Osteocyte (in vitro differentiated cells): ENCODE results near the gene HSF2. TPM values are rescaled to one million over a fixed set of nuclear protein-coding genes. Genes with fewer than 3 reads are reported as not detected.

Experiments
- DNase-seq: peaks from one replicate; pipeline ENCODE4 v3.0.0; 2021; ENCODE audit warnings: mixed read lengths; ENCODE audit not compliant: unreplicated experiment; ENCODE audit errors: extremely low spot score
- H3K27ac Mint-ChIP-seq: one replicate; pipeline ENCODE4 v1.8.0; 2021; ENCODE audit warnings: mild to moderate bottlenecking, mixed read lengths; ENCODE audit not compliant: unreplicated experiment
- H3K27me3 Mint-ChIP-seq: one replicate; pipeline ENCODE4 v1.8.0; 2021; ENCODE audit warnings: mixed read lengths; ENCODE audit not compliant: unreplicated experiment
- H3K36me3 Mint-ChIP-seq: one replicate; pipeline ENCODE4 v1.8.0; 2021; ENCODE audit warnings: mixed read lengths; ENCODE audit not compliant: unreplicated experiment
- H3K4me1 Mint-ChIP-seq: one replicate; pipeline ENCODE4 v1.8.0; 2021; ENCODE audit warnings: mixed read lengths; ENCODE audit not compliant: unreplicated experiment
- H3K4me3 Mint-ChIP-seq: one replicate; pipeline ENCODE4 v1.8.0; 2021; ENCODE audit warnings: mild to moderate bottlenecking, moderate library complexity, mixed read lengths; ENCODE audit not compliant: unreplicated experiment
- H3K9me3 Mint-ChIP-seq: one replicate; pipeline ENCODE4 v1.8.0; 2021; ENCODE audit warnings: mixed read lengths; ENCODE audit not compliant: unreplicated experiment
- total RNA-seq: library from RNA; stranded (reverse); gene quantifications from 2 replicates; pipeline ENCODE4 v1.2.1, GENCODE V29; 2021
- TF ChIP-seq, protein P1 (sequence below): fragments of 200-600 bp; sonication (generic); IDR thresholded peaks from 2 replicates; pipeline ENCODE4 v1.5.0; 2021; ENCODE audit warnings: antibody characterized with exemption, mild to moderate bottlenecking, moderate library complexity

The HSF2 gene
- total RNA-seq, 1 donor from 2014 or later = 15.5 TPM

DNA sequence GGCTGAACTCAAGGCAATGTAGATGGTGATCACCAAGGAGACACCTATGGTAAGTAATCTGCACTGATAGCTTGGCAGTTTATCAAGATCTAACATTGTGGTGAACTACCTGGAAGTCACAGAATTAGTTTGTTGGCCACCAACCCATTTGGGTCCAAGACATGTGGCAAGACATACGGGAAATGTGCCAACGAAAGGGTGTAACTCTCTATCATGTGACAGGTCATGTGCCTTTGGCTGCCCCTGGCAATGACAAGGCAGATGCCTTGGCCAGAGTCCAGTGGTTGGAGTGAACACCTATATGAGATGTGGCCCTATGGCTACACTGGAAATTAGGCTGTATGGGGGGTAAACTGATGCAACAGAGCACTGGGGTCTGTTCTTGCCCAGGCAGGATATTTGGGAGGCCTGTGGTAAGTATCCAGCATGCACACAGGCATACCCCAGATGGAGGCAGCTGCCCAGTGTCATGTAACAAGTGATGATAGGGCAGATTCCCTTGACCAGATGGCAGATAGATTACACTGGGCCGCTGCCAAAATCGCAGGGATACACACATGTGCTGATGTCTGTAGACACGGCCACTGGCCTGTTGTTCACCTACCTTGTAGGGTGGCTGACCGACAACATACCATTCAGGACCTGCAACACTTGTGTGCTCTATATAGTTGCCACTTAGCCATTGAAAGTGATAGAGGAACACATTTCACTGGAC lies 35.5 kb upstream of the HSF2 start:
- no peaks in the 10 kb centered on the region for H3K36me3 Mint-ChIP-seq

DNA sequence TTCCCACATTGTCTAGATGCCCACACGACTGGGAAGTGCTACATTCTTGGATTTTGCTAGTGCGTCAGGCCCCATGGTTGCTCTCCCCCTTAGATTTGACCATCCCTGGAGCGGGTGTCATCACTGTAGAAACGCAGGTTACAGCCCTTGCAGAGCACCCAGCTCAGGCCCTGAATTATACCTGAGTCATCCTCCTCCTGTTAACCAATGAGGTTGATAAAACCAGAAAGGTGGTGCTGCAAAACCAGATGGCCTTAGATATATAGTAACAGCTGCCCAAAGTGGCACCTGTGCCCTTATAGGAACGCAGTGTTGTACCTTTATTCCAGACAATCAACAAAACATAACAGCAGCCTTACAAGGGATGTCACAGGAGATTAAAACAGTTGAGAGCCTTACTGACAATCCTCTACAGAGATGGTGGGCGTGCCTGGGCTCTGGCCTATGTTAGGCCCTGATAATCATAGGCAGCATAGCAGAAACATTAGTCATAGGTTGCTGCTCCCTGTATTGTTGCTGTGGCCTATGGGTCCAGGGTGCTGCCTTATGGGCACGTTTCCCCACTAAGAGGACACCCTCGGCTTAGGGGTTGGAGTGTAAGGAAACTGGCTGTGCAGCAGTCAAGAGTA lies 33.6 kb upstream of the HSF2 start:
- Mint-ChIP-seq H3K27me3 (peaks cover 21% of the 10 kb centered on the region), H3K4me1 (no peaks in the 10 kb centered on the region), H3K4me3 (no peak overlapping the region), H3K36me3 (no peaks in the 10 kb centered on the region), H3K27ac (no peak overlapping the region), H3K9me3 (no peaks in the 10 kb centered on the region)
- no peak for DNase-seq
- TF ChIP-seq, protein P1, sequence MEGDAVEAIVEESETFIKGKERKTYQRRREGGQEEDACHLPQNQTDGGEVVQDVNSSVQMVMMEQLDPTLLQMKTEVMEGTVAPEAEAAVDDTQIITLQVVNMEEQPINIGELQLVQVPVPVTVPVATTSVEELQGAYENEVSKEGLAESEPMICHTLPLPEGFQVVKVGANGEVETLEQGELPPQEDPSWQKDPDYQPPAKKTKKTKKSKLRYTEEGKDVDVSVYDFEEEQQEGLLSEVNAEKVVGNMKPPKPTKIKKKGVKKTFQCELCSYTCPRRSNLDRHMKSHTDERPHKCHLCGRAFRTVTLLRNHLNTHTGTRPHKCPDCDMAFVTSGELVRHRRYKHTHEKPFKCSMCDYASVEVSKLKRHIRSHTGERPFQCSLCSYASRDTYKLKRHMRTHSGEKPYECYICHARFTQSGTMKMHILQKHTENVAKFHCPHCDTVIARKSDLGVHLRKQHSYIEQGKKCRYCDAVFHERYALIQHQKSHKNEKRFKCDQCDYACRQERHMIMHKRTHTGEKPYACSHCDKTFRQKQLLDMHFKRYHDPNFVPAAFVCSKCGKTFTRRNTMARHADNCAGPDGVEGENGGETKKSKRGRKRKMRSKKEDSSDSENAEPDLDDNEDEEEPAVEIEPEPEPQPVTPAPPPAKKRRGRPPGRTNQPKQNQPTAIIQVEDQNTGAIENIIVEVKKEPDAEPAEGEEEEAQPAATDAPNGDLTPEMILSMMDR = no peak

More for the DNA sequence above, 35.5 kb upstream of the HSF2 start:
- TF ChIP-seq, protein P1 = no peak
- H3K9me3 Mint-ChIP-seq = no peaks in the 10 kb centered on the region
- DNase-seq = no peak
- no peaks in the 10 kb centered on the region for H3K4me1 Mint-ChIP-seq
- no peak overlapping the region for H3K27ac Mint-ChIP-seq
- H3K4me3 Mint-ChIP-seq = no peak overlapping the region
- H3K27me3 Mint-ChIP-seq = peaks cover 20% of the 10 kb centered on the region

DNA sequence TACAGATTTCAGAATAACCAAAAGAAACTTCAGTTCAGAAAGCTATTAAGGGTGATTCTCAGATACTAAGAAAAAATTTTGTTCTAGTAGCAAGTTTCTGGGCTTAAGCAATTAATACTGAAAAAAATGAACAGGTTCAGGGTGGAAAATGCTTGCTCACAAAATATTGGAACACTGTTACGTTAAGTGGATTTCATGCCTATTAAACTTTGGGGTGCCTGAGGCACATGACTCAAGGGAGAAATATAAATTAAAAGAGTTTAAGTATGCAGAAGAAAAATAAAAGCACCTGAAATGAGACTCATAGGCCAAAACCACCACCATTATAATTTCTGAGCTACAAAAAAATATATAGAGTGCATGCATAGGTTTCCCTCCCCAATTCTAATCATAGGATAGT lies 32.3 kb upstream of the HSF2 start:
- Mint-ChIP-seq H3K4me3 (no peak overlapping the region), H3K9me3 (no peaks in the 10 kb centered on the region), H3K4me1 (no peaks in the 10 kb centered on the region), H3K27ac (no peak overlapping the region), H3K27me3 (peaks cover 28% of the 10 kb centered on the region), H3K36me3 (no peaks in the 10 kb centered on the region)
- DNase-seq = no peak
- TF ChIP-seq, protein P1 = no peak

DNA sequence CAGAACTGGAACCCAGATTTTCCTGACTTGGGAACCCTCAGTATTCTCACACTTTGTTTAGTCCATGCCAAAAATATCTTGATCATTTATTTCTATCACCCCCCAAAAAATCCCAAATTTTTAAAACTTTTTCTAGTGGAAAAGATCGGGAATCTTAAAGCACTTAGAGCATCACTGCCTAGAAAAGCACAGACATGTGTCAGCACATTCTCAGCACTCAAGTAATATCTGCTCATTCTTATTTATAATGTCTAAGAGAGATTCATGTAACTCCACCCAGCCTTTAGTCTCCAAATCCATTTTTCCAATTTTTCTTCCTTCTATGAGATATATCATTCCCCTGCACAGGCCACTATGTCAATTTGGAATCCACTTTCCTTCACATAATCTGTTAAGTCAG lies 29.9 kb upstream of the HSF2 start:
- Mint-ChIP-seq H3K9me3 (no peaks in the 10 kb centered on the region), H3K36me3 (no peaks in the 10 kb centered on the region), H3K27me3 (peaks cover 43% of the 10 kb centered on the region), H3K4me1 (no peaks in the 10 kb centered on the region), H3K27ac (no peak overlapping the region), H3K4me3 (no peak overlapping the region)
- TF ChIP-seq, protein P1 = no peak
- DNase-seq = no peak

DNA sequence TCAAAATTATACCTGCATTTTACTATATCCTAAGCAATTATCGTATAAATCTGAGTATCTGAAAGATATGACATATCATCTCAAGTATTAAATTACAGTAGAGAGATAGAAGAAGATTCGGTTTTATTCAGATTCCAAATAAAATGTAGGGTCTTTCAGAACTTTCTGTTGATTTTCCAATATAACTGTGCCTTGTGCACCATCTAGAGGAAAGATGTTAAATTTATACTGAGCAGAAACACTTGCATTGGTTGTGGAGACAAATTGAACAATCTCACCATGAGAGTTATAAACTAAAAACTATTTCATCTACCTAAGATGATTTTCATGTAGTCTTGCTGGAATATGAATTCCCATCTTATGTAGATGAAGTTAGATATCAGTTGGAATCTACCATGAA lies 26.8 kb upstream of the HSF2 start:
- Mint-ChIP-seq H3K36me3 (no peaks in the 10 kb centered on the region), H3K27me3 (peaks cover 67% of the 10 kb centered on the region), H3K9me3 (no peaks in the 10 kb centered on the region), H3K4me1 (no peaks in the 10 kb centered on the region), H3K27ac (no peak overlapping the region), H3K4me3 (no peak overlapping the region)
- DNase-seq = no peak
- TF ChIP-seq, protein P1 = peak; percentile 53
